HL-60 (cell line): ENCODE measurements around the gene DDI2.

ENCODE experiments used
- CTCF ChIP-seq: IDR thresholded peaks from one replicate; pipeline ENCODE4 v1.5.1; 2011; ENCODE audit warnings: low read length, control low read depth, inconsistent platforms; ENCODE audit not compliant: insufficient read depth
- POLR2AphosphoS5 ChIP-seq: IDR thresholded peaks from 2 replicates; pipeline ENCODE4 v1.6.1; 2012; ENCODE audit warnings: low read depth

DNA sequence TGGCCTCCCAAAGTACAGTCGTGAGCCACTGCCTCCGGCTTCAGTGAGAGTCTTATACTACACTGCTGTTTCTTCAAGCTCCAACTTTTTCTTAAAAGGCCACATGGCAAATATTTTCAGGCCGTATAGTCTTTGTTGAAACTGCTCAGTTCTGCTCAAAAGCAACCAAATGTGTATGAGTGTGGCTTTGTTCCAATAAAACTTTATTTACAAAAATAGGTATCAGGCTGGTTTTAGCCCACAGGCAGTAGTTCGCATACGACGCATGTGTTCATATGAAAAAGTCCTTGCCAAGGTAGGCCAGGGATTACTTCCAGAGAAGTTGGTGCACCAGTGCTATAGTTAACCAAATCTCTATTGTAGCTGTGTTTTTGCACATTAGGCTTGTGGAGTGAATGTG is 73.1 kb downstream of the DDI2 start:
- TF ChIP-seq CTCF: no peak
- no peak for TF ChIP-seq POLR2AphosphoS5
